Ishikawa (cell line): Measurements from ENCODE around the gene ZXDC.

Source experiments
- CEBPB ChIP-seq: IDR thresholded peaks from 2 replicates; pipeline ENCODE4 v1.6.1; 2012
- CREB1 ChIP-seq: IDR thresholded peaks from 2 replicates; pipeline ENCODE4 v1.6.1; 2012; ENCODE audit warnings: low read depth
- EGR1 ChIP-seq: IDR thresholded peaks from 2 replicates; pipeline ENCODE4 v1.6.1; 2012
- EP300 ChIP-seq: IDR thresholded peaks from 2 replicates; pipeline ENCODE4 v1.6.1; 2012; ENCODE audit warnings: borderline replicate concordance
- FOXM1 ChIP-seq: IDR thresholded peaks from 2 replicates; pipeline ENCODE4 v1.6.1; 2012; ENCODE audit warnings: low read depth, borderline replicate concordance
- MAX ChIP-seq: IDR thresholded peaks from 2 replicates; pipeline ENCODE4 v1.6.1; 2012
- NFIC ChIP-seq: IDR thresholded peaks from 2 replicates; pipeline ENCODE4 v1.6.1; 2012
- RAD21 ChIP-seq: IDR thresholded peaks from 2 replicates; pipeline ENCODE4 v1.6.1; 2012; ENCODE audit warnings: low read depth
- REST ChIP-seq: IDR thresholded peaks from 2 replicates; pipeline ENCODE4 v1.6.1; 2012; ENCODE audit warnings: low read depth, mild to moderate bottlenecking
- TAF1 ChIP-seq: IDR thresholded peaks from 2 replicates; pipeline ENCODE4 v1.6.1; 2012; ENCODE audit warnings: low read depth, mild to moderate bottlenecking
- TCF12 ChIP-seq: IDR thresholded peaks from 2 replicates; pipeline ENCODE4 v1.6.1; 2012; ENCODE audit warnings: low read depth
- TEAD4 ChIP-seq: IDR thresholded peaks from 2 replicates; pipeline ENCODE4 v1.6.1; 2012
- USF1 ChIP-seq: IDR thresholded peaks from 2 replicates; pipeline ENCODE4 v1.6.1; 2012
- YY1 ChIP-seq: IDR thresholded peaks from 2 replicates; pipeline ENCODE4 v1.6.1; 2012; ENCODE audit warnings: low read depth
- ZBTB7A ChIP-seq: IDR thresholded peaks from 2 replicates; pipeline ENCODE4 v1.6.1; 2012; ENCODE audit warnings: low read depth

Gene ZXDC

GRCh38 chr3:126478581-126479310 lies 3.1 kb upstream of the ZXDC start:
- TF ChIP-seq REST (no peak), CEBPB (no peak), EGR1 (no peak), FOXM1 (no peak), NFIC (no peak), EP300 (no peak), ZBTB7A (no peak), CREB1 (no peak), MAX (no peak), RAD21 (no peak), TEAD4 (no peak)

- TF ChIP-seq ZBTB7A (no peak), YY1 (no peak), EP300 (no peak), CREB1 (no peak), TAF1 (no peak), REST (no peak), EGR1 (no peak), FOXM1 (no peak), CEBPB (no peak), MAX (no peak), USF1 (no peak), TEAD4 (no peak), NFIC (no peak), TCF12 (no peak), RAD21 (no peak)
Measured at GRCh38 chr3:126477061-126477380, 1.3 kb upstream of the ZXDC start.

- peak; percentile 6; the same call in 1 of the 2 replicates for TF ChIP-seq TAF1
- no peak for TF ChIP-seq CREB1
- TF ChIP-seq TCF12, result 0 out of 2 replicates have a peak, but pooled peaks have one; percentile 20
Measured at GRCh38 chr3:126476166-126477060, 722 bp upstream of the ZXDC start.

- TF ChIP-seq REST (no peak), MAX (peak; percentile 23; the same call in 1 of the 2 replicates)
Measured at GRCh38 chr3:126474498-126475412, 936 bp downstream of the ZXDC start.
